Mesenchymal stem cell (in vitro differentiated cells and primary cell): ENCODE results near the gene CEP350.

Source experiments
- DNase-seq: peaks from one replicate; pipeline ENCODE4 v3.0.0-alpha.2; 2013
- H2AFZ ChIP-seq: one replicate; pipeline ENCODE4 v1.6.1; 2013; ENCODE audit warnings: low read depth, mild to moderate bottlenecking, control low read depth, inconsistent platforms, low read length, moderate library complexity
- H2AK5ac ChIP-seq: 2 replicates; pipeline ENCODE4 v1.6.1; 2013; ENCODE audit warnings: low read length, moderate library complexity, mild to moderate bottlenecking, inconsistent platforms; ENCODE audit not compliant: severe bottlenecking
- H2BK120ac ChIP-seq: one replicate; pipeline ENCODE4 v1.6.1; 2013; ENCODE audit warnings: low read depth, mild to moderate bottlenecking, inconsistent platforms, low read length, moderate library complexity
- H2BK12ac ChIP-seq, 2 experiments: one replicate each; pipeline ENCODE4 v1.6.1; 2013; ENCODE audit warnings: inconsistent platforms in 2 of 2, low read length in 2 of 2, mild to moderate bottlenecking in 2 of 2, moderate library complexity in 2 of 2, control low read depth in 1 of 2
- H2BK15ac ChIP-seq: one replicate; pipeline ENCODE4 v1.6.1; 2013; ENCODE audit warnings: mild to moderate bottlenecking, low read depth, inconsistent platforms; ENCODE audit not compliant: poor library complexity, severe bottlenecking
- H2BK5ac ChIP-seq: 2 replicates; pipeline ENCODE4 v1.6.1; 2013; ENCODE audit warnings: low read depth, mild to moderate bottlenecking, low read length, control low read depth, inconsistent platforms; ENCODE audit not compliant: poor library complexity, severe bottlenecking
- H3K14ac ChIP-seq, 2 experiments: one replicate each; pipeline ENCODE4 v1.6.1; 2013; ENCODE audit warnings: inconsistent platforms in 2 of 2, low read length in 2 of 2, control low read depth in 1 of 2, mild to moderate bottlenecking in 1 of 2, moderate library complexity in 1 of 2
- H3K18ac ChIP-seq, 2 experiments: one replicate each; pipeline ENCODE4 v1.6.1; 2013; ENCODE audit warnings: inconsistent platforms in 2 of 2, low read length in 2 of 2, control low read depth in 1 of 2, low read depth in 1 of 2, mild to moderate bottlenecking in 1 of 2
- H3K23ac ChIP-seq, 2 experiments: one replicate each; pipeline ENCODE4 v1.6.1; 2013; ENCODE audit warnings: inconsistent platforms in 2 of 2, low read length in 2 of 2, mild to moderate bottlenecking in 2 of 2, moderate library complexity in 2 of 2, control low read depth in 1 of 2
- H3K27ac ChIP-seq: 2 replicates; pipeline ENCODE4 v1.5.1; 2013; ENCODE audit warnings: mild to moderate bottlenecking, moderate library complexity, low read length, control low read depth, inconsistent platforms; ENCODE audit not compliant: poor library complexity, severe bottlenecking
- H3K27me3 ChIP-seq, 2 experiments: 2 replicates each; pipeline versions ENCODE4 v1.6.1 to v1.7.0; 2013; ENCODE audit warnings: low read length in 2 of 2, mild to moderate bottlenecking in 2 of 2, moderate library complexity in 2 of 2, control low read depth in 1 of 2, inconsistent platforms in 1 of 2; ENCODE audit not compliant: control insufficient read depth in 1 of 2, insufficient read depth in 1 of 2
- H3K36me3 ChIP-seq, 2 experiments: 2 replicates each; pipeline versions ENCODE4 v1.6.1 to v1.7.0; 2013; ENCODE audit warnings: low read length in 2 of 2, control low read depth in 1 of 2, inconsistent platforms in 1 of 2, low read depth in 1 of 2, mild to moderate bottlenecking in 1 of 2; ENCODE audit not compliant: insufficient read depth in 2 of 2, control insufficient read depth in 1 of 2
- H3K4ac ChIP-seq, 2 experiments: one replicate each; pipeline ENCODE4 v1.6.1; 2013; ENCODE audit warnings: inconsistent platforms in 2 of 2, low read length in 2 of 2, mild to moderate bottlenecking in 2 of 2, moderate library complexity in 2 of 2, control low read depth in 1 of 2, low read depth in 1 of 2
- H3K4me1 ChIP-seq: 2 replicates; pipeline ENCODE4 v1.6.1; 2013; ENCODE audit warnings: low read depth, low read length, control low read depth; ENCODE audit not compliant: control insufficient read depth, insufficient read depth
- H3K4me2 ChIP-seq: 2 replicates; pipeline ENCODE4 v1.6.1; 2013; ENCODE audit warnings: low read length, mild to moderate bottlenecking, inconsistent platforms; ENCODE audit not compliant: poor library complexity, severe bottlenecking
- H3K4me3 ChIP-seq, 2 experiments: 2 replicates each; pipeline versions ENCODE4 v1.5.1 to v1.7.0; 2013; ENCODE audit warnings: low read length in 2 of 2, mild to moderate bottlenecking in 2 of 2, control low read depth in 1 of 2, low read depth in 1 of 2; ENCODE audit not compliant: insufficient read depth in 1 of 2
- H3K79me1 ChIP-seq: replicated peaks from 2 replicates; pipeline ENCODE4 v1.6.1; 2013; ENCODE audit warnings: mild to moderate bottlenecking, control low read depth, low read length, inconsistent platforms; ENCODE audit not compliant: poor library complexity, severe bottlenecking
- H3K9ac ChIP-seq: 2 replicates; pipeline ENCODE4 v1.7.0; 2013; ENCODE audit warnings: mild to moderate bottlenecking, low read length, moderate library complexity
- H3K9me3 ChIP-seq: 2 replicates; pipeline ENCODE4 v1.7.0; 2013; ENCODE audit warnings: mild to moderate bottlenecking, low read length; ENCODE audit not compliant: control insufficient read depth
- H4K8ac ChIP-seq: one replicate; pipeline ENCODE4 v1.6.1; 2013; ENCODE audit warnings: inconsistent platforms, mild to moderate bottlenecking, low read length, moderate library complexity
- H4K91ac ChIP-seq: one replicate; pipeline ENCODE4 v1.6.1; 2013; ENCODE audit warnings: mild to moderate bottlenecking, low read length, inconsistent platforms
- WGBS: methylation state at CpG from one replicate; pipeline ENCODE4 v1.1.7; 2013; ENCODE audit warnings: mixed read lengths; 5-methylcytosine and 5-hydroxymethylcytosine counted together

The CEP350 gene

DNA sequence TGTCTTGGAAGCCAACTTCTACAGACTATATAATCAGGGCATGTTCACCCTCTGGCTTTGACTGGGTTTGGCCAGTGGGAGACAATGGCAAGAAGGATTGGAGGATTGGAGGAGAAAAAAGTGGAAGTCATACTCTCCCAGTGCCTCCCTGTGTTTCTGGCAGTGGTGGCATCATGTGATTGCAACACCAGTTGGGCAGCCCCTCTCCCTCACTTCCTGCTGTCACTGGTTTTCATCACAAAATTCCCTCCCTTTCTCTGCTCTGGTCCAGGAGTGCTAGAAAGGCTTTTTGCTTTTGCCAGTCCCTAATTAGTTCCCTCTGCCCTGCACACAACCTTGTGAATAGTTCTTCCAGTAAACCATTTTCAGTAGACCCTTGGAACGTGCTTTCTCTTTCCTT, 196.4 kb downstream of the CEP350 start:
- H3K4me2 ChIP-seq, result no peak overlapping the region
- H3K27me3 ChIP-seq, result no peaks in the 10 kb centered on the region
- peak overlapping the region; percentile 73 for H4K8ac ChIP-seq
- peaks cover 6% of the 10 kb centered on the region for H3K79me1 ChIP-seq
- H3K14ac ChIP-seq, result no peak overlapping the region
- peak overlapping the region; percentile 30 for H3K27ac ChIP-seq
- H3K36me3 ChIP-seq, result no peaks in the 10 kb centered on the region
- WGBS, result 78% methylated on average over 1 of the region's 1 CpG
- peak overlapping the region; percentile 13 for H2BK15ac ChIP-seq
- DNase-seq, result peak; percentile 51
- H2BK5ac ChIP-seq, result no peak overlapping the region
- peak overlapping the region; percentile 24 to 55 for H2BK12ac ChIP-seq
- peak overlapping the region; percentile 3 to 30 for H3K18ac ChIP-seq
- peaks cover 10% of the 10 kb centered on the region for H3K4me1 ChIP-seq
- H3K9me3 ChIP-seq, result no peaks in the 10 kb centered on the region
- no peak overlapping the region for H3K23ac ChIP-seq
- H2AFZ ChIP-seq, result no peak overlapping the region
- H3K4me3 ChIP-seq, result no peak overlapping the region
- no peak overlapping the region for H4K91ac ChIP-seq
- H3K4ac ChIP-seq, result peak overlapping the region; percentile 31 to 74
- no peak overlapping the region for H2BK120ac ChIP-seq
- no peak overlapping the region for H3K9ac ChIP-seq
- peak overlapping the region; percentile 23 for H2AK5ac ChIP-seq

- peak overlapping the region; percentile 31 for H2AK5ac ChIP-seq
- H3K14ac ChIP-seq, result no peak overlapping the region
- H4K91ac ChIP-seq, result no peak overlapping the region
- peak; percentile 53 for DNase-seq
- H2BK15ac ChIP-seq, result no peak overlapping the region
- peaks cover 6% of the 10 kb centered on the region for H3K79me1 ChIP-seq
- H2BK120ac ChIP-seq, result no peak overlapping the region
- H3K27me3 ChIP-seq, result no peaks in the 10 kb centered on the region
- H3K9me3 ChIP-seq, result no peaks in the 10 kb centered on the region
- H3K4me2 ChIP-seq, result no peak overlapping the region
- H3K4ac ChIP-seq, result peak overlapping the region in 1 of 2 experiments; percentile 21
- H3K4me3 ChIP-seq, result no peak overlapping the region
- no peak overlapping the region for H3K18ac ChIP-seq
- H3K4me1 ChIP-seq, result peaks cover 12% of the 10 kb centered on the region
- no peak overlapping the region for H3K23ac ChIP-seq
- 0% methylated on average over 1 of the region's 3 CpGs for WGBS
- H3K9ac ChIP-seq, result no peak overlapping the region
- no peak overlapping the region for H2BK12ac ChIP-seq
- no peak overlapping the region for H2BK5ac ChIP-seq
- H2AFZ ChIP-seq, result no peak overlapping the region
- no peaks in the 10 kb centered on the region for H3K36me3 ChIP-seq
- peak overlapping the region; percentile 41 for H3K27ac ChIP-seq
- no peak overlapping the region for H4K8ac ChIP-seq
Observed at GRCh38 chr1:180151508-180151907, 196.9 kb downstream of the CEP350 start.

- Histone ChIP-seq H3K27me3 (no peaks in the 10 kb centered on the region), H2BK120ac (no peak overlapping the region), H4K91ac (no peak overlapping the region), H3K79me1 (peaks cover 6% of the 10 kb centered on the region), H3K23ac (peak overlapping the region in 1 of 2 experiments; percentile 49), H3K14ac (no peak overlapping the region), H2AK5ac (peak overlapping the region; percentile 47), H3K9ac (no peak overlapping the region), H2BK12ac (no peak overlapping the region), H3K4ac (peak overlapping the region in 1 of 2 experiments; percentile 60), H2AFZ (no peak overlapping the region), H3K9me3 (no peaks in the 10 kb centered on the region), H3K36me3 (no peaks in the 10 kb centered on the region), H3K4me1 (peaks cover 19% of the 10 kb centered on the region), H3K27ac (no peak overlapping the region), H3K4me3 (no peak overlapping the region), H2BK15ac (no peak overlapping the region), H4K8ac (no peak overlapping the region), H3K18ac (no peak overlapping the region), H2BK5ac (no peak overlapping the region), H3K4me2 (no peak overlapping the region)
- no peak for DNase-seq
- WGBS, result 98% methylated on average over 6 of the region's 6 CpGs
Observed at GRCh38 chr1:180152588-180152987, 198.0 kb downstream of the CEP350 start.

- Histone ChIP-seq H3K27me3 (no peaks in the 10 kb centered on the region), H4K8ac (peak overlapping the region; percentile 4), H4K91ac (no peak overlapping the region), H3K4me2 (no peak overlapping the region), H2AK5ac (peak overlapping the region; percentile 47), H3K14ac (no peak overlapping the region), H3K9ac (no peak overlapping the region), H3K4me3 (no peak overlapping the region), H2BK12ac (peak overlapping the region; percentile 14 to 58), H3K23ac (no peak overlapping the region), H2BK5ac (no peak overlapping the region), H3K18ac (no peak overlapping the region), H2AFZ (no peak overlapping the region), H3K79me1 (peaks cover 9% of the 10 kb centered on the region), H3K36me3 (peaks cover 0 to under 1% of the 10 kb centered on the region in 2 experiments), H3K27ac (no peak overlapping the region), H2BK15ac (no peak overlapping the region), H3K4ac (peak overlapping the region in 1 of 2 experiments; percentile 19), H3K4me1 (peaks cover 19% of the 10 kb centered on the region), H2BK120ac (peak overlapping the region; percentile 55), H3K9me3 (no peaks in the 10 kb centered on the region)
- 89% methylated on average over 5 of the region's 5 CpGs for WGBS
- no peak for DNase-seq
Observed at GRCh38 chr1:180153032-180153431, 198.4 kb downstream of the CEP350 start.
